MM.1S (cell line): ENCODE measurements around the gene SMIM31.

Experiments
- CTCF ChIP-seq: fragments of 300-600 bp; sonication (generic); IDR thresholded peaks from 2 replicates; pipeline ENCODE4 v1.5.1; 2016; ENCODE audit warnings: antibody characterized with exemption, low read length, mixed read lengths
- EZH2 ChIP-seq: fragments of 300-600 bp; sonication (generic); optimal IDR thresholded peaks from 2 replicates; pipeline ENCODE3; 2017; ENCODE audit warnings: low read depth, mild to moderate bottlenecking, antibody characterized with exemption, low read length, mixed read lengths

- TF ChIP-seq CTCF (no peak), EZH2 (no peak)
These were observed 1.5 kb downstream of the SMIM31 start for GRCh38 chr4:164755432-164755831.
